Mucosa of stomach (tissue), 1 donor: ENCODE data around the gene PLEKHO2.

Experiments
- H3K27me3 ChIP-seq: one replicate; pipeline ENCODE4 v1.7.0; 2013; ENCODE audit warnings: mild to moderate bottlenecking, low read length; ENCODE audit not compliant: control insufficient read depth, insufficient read depth
- H3K36me3 ChIP-seq: one replicate; pipeline ENCODE4 v1.7.0; 2013; ENCODE audit warnings: low read length; ENCODE audit not compliant: control insufficient read depth, insufficient read depth
- H3K4me1 ChIP-seq: one replicate; pipeline ENCODE4 v1.7.0; 2013; ENCODE audit warnings: mild to moderate bottlenecking, low read length; ENCODE audit not compliant: control insufficient read depth, insufficient read depth
- H3K4me3 ChIP-seq: one replicate; pipeline ENCODE4 v1.7.0; 2013; ENCODE audit warnings: low read length
- H3K9ac ChIP-seq: one replicate; pipeline ENCODE4 v1.7.0; 2013; ENCODE audit warnings: mild to moderate bottlenecking, low read length, moderate library complexity
- H3K9me3 ChIP-seq: one replicate; pipeline ENCODE4 v1.7.0; 2013; ENCODE audit warnings: mild to moderate bottlenecking, low read length, moderate library complexity; ENCODE audit not compliant: control insufficient read depth
- donor health status: Pancreatic carcinoma.

The PLEKHO2 gene

GRCh38 chr15:64850778-64851502 lies 9.2 kb downstream of the PLEKHO2 start:
- Histone ChIP-seq H3K4me3 (no peak overlapping the region), H3K36me3 (no peaks in the 10 kb centered on the region), H3K27me3 (no peaks in the 10 kb centered on the region), H3K4me1 (peaks cover 18% of the 10 kb centered on the region), H3K9me3 (no peaks in the 10 kb centered on the region), H3K9ac (no peak overlapping the region)

GRCh38 chr15:64851503-64851840 lies 9.8 kb downstream of the PLEKHO2 start:
- Histone ChIP-seq H3K9ac (no peak overlapping the region), H3K9me3 (no peaks in the 10 kb centered on the region), H3K4me3 (no peak overlapping the region), H3K4me1 (peaks cover 23% of the 10 kb centered on the region), H3K27me3 (no peaks in the 10 kb centered on the region), H3K36me3 (no peaks in the 10 kb centered on the region)

- Histone ChIP-seq H3K4me3 (no peak overlapping the region), H3K27me3 (no peaks in the 10 kb centered on the region), H3K36me3 (no peaks in the 10 kb centered on the region), H3K4me1 (peaks cover 42% of the 10 kb centered on the region), H3K9ac (no peak overlapping the region), H3K9me3 (no peaks in the 10 kb centered on the region)
Measured at GRCh38 chr15:64854041-64854440, 12.3 kb downstream of the PLEKHO2 start.

- Histone ChIP-seq H3K9ac (no peak overlapping the region), H3K9me3 (no peaks in the 10 kb centered on the region), H3K27me3 (no peaks in the 10 kb centered on the region), H3K4me3 (no peak overlapping the region), H3K36me3 (no peaks in the 10 kb centered on the region), H3K4me1 (peaks cover 42% of the 10 kb centered on the region)
Measured at GRCh38 chr15:64854526-64854925, 12.8 kb downstream of the PLEKHO2 start.

GRCh38 chr15:64855205-64855975 lies 13.7 kb downstream of the PLEKHO2 start:
- H3K4me3 ChIP-seq = no peak overlapping the region
- no peaks in the 10 kb centered on the region for H3K36me3 ChIP-seq
- H3K27me3 ChIP-seq = no peaks in the 10 kb centered on the region
- H3K4me1 ChIP-seq = peaks cover 42% of the 10 kb centered on the region
- H3K9ac ChIP-seq = no peak overlapping the region
- no peaks in the 10 kb centered on the region for H3K9me3 ChIP-seq

- Histone ChIP-seq H3K9ac (no peak overlapping the region), H3K4me1 (peaks cover 36% of the 10 kb centered on the region), H3K9me3 (no peaks in the 10 kb centered on the region), H3K36me3 (no peaks in the 10 kb centered on the region), H3K27me3 (no peaks in the 10 kb centered on the region), H3K4me3 (no peak overlapping the region)
Measured at GRCh38 chr15:64856429-64857145, 14.9 kb downstream of the PLEKHO2 start.

GRCh38 chr15:64857421-64857820 lies 15.7 kb downstream of the PLEKHO2 start:
- peaks cover 36% of the 10 kb centered on the region for H3K4me1 ChIP-seq
- H3K4me3 ChIP-seq = no peak overlapping the region
- no peaks in the 10 kb centered on the region for H3K36me3 ChIP-seq
- H3K9ac ChIP-seq = no peak overlapping the region
- no peaks in the 10 kb centered on the region for H3K9me3 ChIP-seq
- H3K27me3 ChIP-seq = no peaks in the 10 kb centered on the region

- H3K9me3 ChIP-seq = no peaks in the 10 kb centered on the region
- no peak overlapping the region for H3K4me3 ChIP-seq
- H3K9ac ChIP-seq = no peak overlapping the region
- no peaks in the 10 kb centered on the region for H3K36me3 ChIP-seq
- H3K4me1 ChIP-seq = peaks cover 36% of the 10 kb centered on the region
- H3K27me3 ChIP-seq = no peaks in the 10 kb centered on the region
Measured at GRCh38 chr15:64858021-64858575, 16.4 kb downstream of the PLEKHO2 start.

GRCh38 chr15:64859226-64859625 lies 17.5 kb downstream of the PLEKHO2 start:
- Histone ChIP-seq H3K4me1 (peaks cover 36% of the 10 kb centered on the region), H3K36me3 (no peaks in the 10 kb centered on the region), H3K4me3 (no peak overlapping the region), H3K9me3 (no peaks in the 10 kb centered on the region), H3K9ac (no peak overlapping the region), H3K27me3 (no peaks in the 10 kb centered on the region)

- H3K9me3 ChIP-seq = no peaks in the 10 kb centered on the region
- no peak overlapping the region for H3K9ac ChIP-seq
- H3K4me1 ChIP-seq = peaks cover 20% of the 10 kb centered on the region
- H3K4me3 ChIP-seq = no peak overlapping the region
- no peaks in the 10 kb centered on the region for H3K36me3 ChIP-seq
- no peaks in the 10 kb centered on the region for H3K27me3 ChIP-seq
Measured at GRCh38 chr15:64861331-64861730, 19.6 kb downstream of the PLEKHO2 start.

- Histone ChIP-seq H3K27me3 (no peaks in the 10 kb centered on the region), H3K4me1 (peaks cover 14% of the 10 kb centered on the region), H3K36me3 (no peaks in the 10 kb centered on the region)
Measured at GRCh38 chr15:64861960-64862359, 20.2 kb downstream of the PLEKHO2 start.

GRCh38 chr15:64862408-64862807 lies 20.7 kb downstream of the PLEKHO2 start:
- no peak overlapping the region for H3K4me3 ChIP-seq
- H3K27me3 ChIP-seq = no peaks in the 10 kb centered on the region
- no peaks in the 10 kb centered on the region for H3K36me3 ChIP-seq
- H3K9ac ChIP-seq = no peak overlapping the region
- peaks cover 9% of the 10 kb centered on the region for H3K4me1 ChIP-seq
- H3K9me3 ChIP-seq = no peaks in the 10 kb centered on the region

More at GRCh38 chr15:64861960-64862359, 20.2 kb downstream of the PLEKHO2 start:
- Histone ChIP-seq H3K9ac (no peak overlapping the region), H3K4me3 (no peak overlapping the region), H3K9me3 (no peaks in the 10 kb centered on the region)
